ENCODE data around the gene CHST1. TPM values are rescaled to one million over a fixed set of nuclear protein-coding genes. Genes with fewer than 3 reads are reported as not detected.

CHST1 gene
- polyA plus RNA-seq, 3 donors: not detected

- Histone ChIP-seq H3K79me2 (ENCODE audit: insufficient read depth, low read length) (no peaks in the 10 kb centered on the region), H3K9ac (ENCODE audit: insufficient read depth, low read length, poor library complexity, severe bottlenecking) (no peak overlapping the region), H3K4me2 (replicated peaks; ENCODE audit: extremely low read depth, low read length, poor library complexity, severe bottlenecking) (no peak overlapping the region), H4K20me1 (ENCODE audit: insufficient read depth, low read length) (no peaks in the 10 kb centered on the region), H2AFZ (ENCODE audit: insufficient read depth, low read depth, low read length, poor library complexity, severe bottlenecking) (no peak overlapping the region), H3K4me3 (replicated peaks in 1 of 3; ENCODE audit: low read depth in 2 of 3, low read length in 3 of 3) (no peak overlapping the region), H3K9me3 (replicated peaks in 1 of 2; ENCODE audit: control insufficient read depth in 1 of 2, insufficient read depth in 1 of 2, low read length in 2 of 2) (peaks cover 0 to 3% of the 10 kb centered on the region in 2 donors), H3K36me3 (replicated peaks in 1 of 2; ENCODE audit: control insufficient read depth in 1 of 2, insufficient read depth in 2 of 2, low read length in 2 of 2) (no peaks in the 10 kb centered on the region), H3K27ac (ENCODE audit: low read depth in 1 of 2, low read length in 2 of 2) (no peak overlapping the region), H3K27me3 (ENCODE audit: control insufficient read depth in 2 of 2, insufficient read depth in 2 of 2, low read length in 2 of 2) (peaks cover 5 to 15% of the 10 kb centered on the region in 2 donors), H3K4me1 (ENCODE audit: control insufficient read depth in 1 of 2, insufficient read depth in 2 of 2, low read length in 2 of 2) (no peaks in the 10 kb centered on the region)
- H3K9me3 Mint-ChIP-seq: peaks cover 3 to 15% (median 6%) of the 10 kb centered on the region in 7 donors
- H3K4me3 Mint-ChIP-seq: no peak overlapping the region
- no peak for DNase-seq
- H3K27ac Mint-ChIP-seq: no peak overlapping the region
- peaks cover 20 to 42% (median 29%) of the 10 kb centered on the region in 3 donors for H3K27me3 Mint-ChIP-seq (ENCODE audit: low read depth in 3 of 3)
- WGBS (ENCODE audit: insufficient coverage): 100% methylated on average over 1 of the region's 2 CpGs
- intact Hi-C loops (cut with micrococcal nuclease): no loop called here
- no peaks in the 10 kb centered on the region for H3K4me1 Mint-ChIP-seq
- no peak for TF ChIP-seq CTCF (IDR thresholded peaks at IDR 0.05)
- no peaks in the 10 kb centered on the region for H3K36me3 Mint-ChIP-seq
Measured at GRCh38 chr11:45638051-45638450, 27.4 kb downstream of the CHST1 start.

GRCh38 chr11:45635907-45636306 lies 29.5 kb downstream of the CHST1 start:
- intact Hi-C loops (cut with micrococcal nuclease): no loop called here
- no peaks in the 10 kb centered on the region for H3K4me1 Mint-ChIP-seq
- H3K36me3 Mint-ChIP-seq: no peaks in the 10 kb centered on the region
- peaks cover 14 to 43% (median 28%) of the 10 kb centered on the region in 3 donors for H3K27me3 Mint-ChIP-seq (ENCODE audit: low read depth in 3 of 3)
- Histone ChIP-seq H3K4me3 (replicated peaks in 1 of 3; ENCODE audit: low read depth in 2 of 3, low read length in 3 of 3) (no peak overlapping the region), H3K9ac (ENCODE audit: insufficient read depth, low read length, poor library complexity, severe bottlenecking) (no peak overlapping the region), H3K4me1 (ENCODE audit: control insufficient read depth in 1 of 2, insufficient read depth in 2 of 2, low read length in 2 of 2) (no peaks in the 10 kb centered on the region), H3K9me3 (replicated peaks in 1 of 2; ENCODE audit: control insufficient read depth in 1 of 2, insufficient read depth in 1 of 2, low read length in 2 of 2) (peaks cover 0 to 3% of the 10 kb centered on the region in 2 donors), H2AFZ (ENCODE audit: insufficient read depth, low read depth, low read length, poor library complexity, severe bottlenecking) (no peak overlapping the region), H3K79me2 (ENCODE audit: insufficient read depth, low read length) (no peaks in the 10 kb centered on the region), H3K36me3 (replicated peaks in 1 of 2; ENCODE audit: control insufficient read depth in 1 of 2, insufficient read depth in 2 of 2, low read length in 2 of 2) (no peaks in the 10 kb centered on the region), H3K27me3 (ENCODE audit: control insufficient read depth in 2 of 2, insufficient read depth in 2 of 2, low read length in 2 of 2) (peaks cover 5 to 9% of the 10 kb centered on the region in 2 donors), H3K4me2 (replicated peaks; ENCODE audit: extremely low read depth, low read length, poor library complexity, severe bottlenecking) (no peak overlapping the region), H3K27ac (ENCODE audit: low read depth in 1 of 2, low read length in 2 of 2) (no peak overlapping the region), H4K20me1 (ENCODE audit: insufficient read depth, low read length) (no peaks in the 10 kb centered on the region)
- TF ChIP-seq CTCF (IDR thresholded peaks at IDR 0.05): no peak
- H3K4me3 Mint-ChIP-seq: peak overlapping the region in 1 of 2 donors; percentile 28
- 100% methylated on average over 1 of the region's 1 CpG for whole genome bisulfite sequencing (ENCODE audit: insufficient coverage)
- peak overlapping the region in 1 of 7 donors; percentile 19 for H3K27ac Mint-ChIP-seq
- no peak for DNase-seq
- peaks cover 5 to 18% (median 11%) of the 10 kb centered on the region in 7 donors for H3K9me3 Mint-ChIP-seq
